Measurements from ENCODE around the gene ZCCHC10.
A peak's percentile ranks its signal among the peaks of the same experiment; 100 is the strongest.
"Not testable (repeated sequence)": the region's sequence is repeated elsewhere in the genome, so short reads cannot be mapped to it uniquely, and the experiment has no call there.

Gene ZCCHC10

GRCh38 chr5:133025804-133026663 lies at the start of gene ZCCHC10:
Gene ZCCHC10, minus strand, starts transcription at chr5:133026549. Its CDS starts 12 bp downstream, at chr5:133026537.
- DNase-seq (ENCODE audit: low read depth in 2 of 2): peak; percentile 84 to 85

GRCh38 chr5:133075572-133076536 lies 49.5 kb upstream of the ZCCHC10 start:
- DNase-seq (ENCODE audit: low read depth in 2 of 2): peak; percentile 36 to 43

- no peak for DNase-seq (ENCODE audit: low read depth in 2 of 2)
Observed at GRCh38 chr5:133072021-133072420, 45.7 kb upstream of the ZCCHC10 start.

GRCh38 chr5:133066045-133066444 lies 39.7 kb upstream of the ZCCHC10 start:
- no peak for DNase-seq (ENCODE audit: low read depth in 2 of 2)

GRCh38 chr5:133065471-133065870 lies 39.1 kb upstream of the ZCCHC10 start:
- DNase-seq (ENCODE audit: low read depth in 2 of 2): no peak

DNA sequence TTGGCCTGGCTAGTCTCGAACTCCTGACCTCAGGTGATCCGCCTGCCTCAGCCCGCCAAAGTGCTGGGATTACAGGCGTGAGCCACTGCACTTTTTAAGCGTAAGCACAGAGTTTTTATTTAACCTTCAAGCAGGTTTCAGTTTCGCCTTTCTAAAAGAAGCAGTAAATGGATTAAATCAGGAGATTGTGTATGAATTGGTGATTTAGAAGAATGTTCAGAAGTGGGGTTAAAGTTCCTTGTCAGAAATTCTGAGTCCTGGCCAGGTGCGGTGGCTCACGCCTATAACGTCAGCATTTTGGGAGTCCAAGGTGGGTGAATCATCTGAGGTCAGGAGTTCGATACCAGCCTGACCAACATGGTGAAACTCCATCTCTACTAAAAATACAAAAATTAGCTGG lies 37.6 kb upstream of the ZCCHC10 start:
- no peak for DNase-seq (ENCODE audit: low read depth in 2 of 2)

DNA sequence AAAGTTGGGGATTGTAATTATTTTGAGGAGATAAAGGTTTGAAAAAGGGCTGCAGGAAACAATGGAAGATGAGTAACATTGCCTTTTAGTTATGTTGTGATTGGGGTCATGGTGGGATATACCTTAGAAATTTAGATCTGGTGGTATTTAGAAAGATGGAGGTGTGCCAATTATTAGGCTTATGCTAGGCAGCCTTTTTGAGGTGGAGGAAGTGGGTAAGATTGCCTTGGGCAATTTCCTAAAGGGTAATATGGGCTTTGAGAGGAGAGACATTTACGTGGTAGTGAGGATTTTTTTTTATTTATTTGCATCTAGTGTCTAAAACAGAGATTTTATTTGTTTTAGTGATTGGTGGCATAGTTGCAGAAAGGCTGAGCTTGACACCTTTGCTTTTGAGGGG lies 35.9 kb upstream of the ZCCHC10 start:
- DNase-seq (ENCODE audit: low read depth in 2 of 2): no peak

DNA sequence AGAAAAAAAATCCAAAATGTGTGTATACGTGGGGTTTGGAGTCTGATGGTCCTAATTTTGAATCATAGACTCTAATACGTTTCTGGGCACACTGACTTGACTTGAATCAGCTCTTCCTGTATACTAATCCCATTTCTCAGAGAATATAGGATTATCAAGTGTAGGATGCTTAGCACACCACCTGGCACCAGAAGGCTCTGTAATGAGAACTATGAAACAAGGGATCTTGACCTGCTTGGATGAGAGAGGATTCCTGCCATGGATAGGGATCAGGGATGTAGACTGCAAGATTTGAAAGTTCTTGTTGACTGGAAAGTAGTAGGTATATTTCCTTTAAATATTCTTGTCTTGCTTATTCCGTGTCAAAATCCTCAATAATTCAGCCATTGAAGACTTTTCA lies 33.3 kb upstream of the ZCCHC10 start:
- DNase-seq (ENCODE audit: low read depth in 2 of 2): no peak

- no peak for DNase-seq (ENCODE audit: low read depth in 2 of 2)
Observed at GRCh38 chr5:133056891-133057290, 30.5 kb upstream of the ZCCHC10 start.

DNA sequence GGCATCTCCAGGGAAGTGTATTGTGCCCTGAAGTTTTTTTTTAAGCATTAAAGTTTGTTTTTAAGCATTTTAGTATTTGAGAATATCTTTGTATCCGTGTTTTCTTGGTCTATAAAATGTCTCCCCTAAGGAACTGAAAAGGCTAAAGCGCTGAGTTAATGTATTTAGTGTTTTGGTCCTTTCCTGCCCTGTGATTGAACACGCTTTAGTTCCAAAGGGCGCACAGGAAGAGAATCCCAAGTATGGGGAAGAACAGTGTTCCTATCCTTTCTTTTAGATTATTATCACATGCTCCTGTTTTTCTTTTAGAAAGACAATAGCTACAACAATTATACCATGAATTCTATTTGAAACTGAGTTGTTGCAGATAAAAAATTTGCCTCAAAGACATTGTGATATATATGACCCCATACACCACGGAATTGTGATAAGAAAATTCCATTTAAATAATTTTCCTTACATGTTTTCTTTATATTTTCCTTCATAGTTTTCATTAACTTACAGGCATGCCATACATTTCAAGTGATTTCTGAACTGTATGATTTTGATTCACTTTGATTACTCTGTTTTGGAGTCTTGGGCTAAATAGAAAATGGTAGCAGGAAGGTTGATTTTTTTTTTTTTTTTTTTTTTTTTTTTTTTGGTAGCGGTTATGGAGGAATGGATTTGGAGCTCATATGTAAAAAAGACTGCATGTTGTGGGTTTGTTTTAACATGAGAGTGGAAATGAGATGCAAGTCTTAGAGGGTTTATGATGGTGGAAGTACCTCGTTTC lies 28.5 kb upstream of the ZCCHC10 start:
- DNase-seq (ENCODE audit: low read depth in 2 of 2): no peak

DNA sequence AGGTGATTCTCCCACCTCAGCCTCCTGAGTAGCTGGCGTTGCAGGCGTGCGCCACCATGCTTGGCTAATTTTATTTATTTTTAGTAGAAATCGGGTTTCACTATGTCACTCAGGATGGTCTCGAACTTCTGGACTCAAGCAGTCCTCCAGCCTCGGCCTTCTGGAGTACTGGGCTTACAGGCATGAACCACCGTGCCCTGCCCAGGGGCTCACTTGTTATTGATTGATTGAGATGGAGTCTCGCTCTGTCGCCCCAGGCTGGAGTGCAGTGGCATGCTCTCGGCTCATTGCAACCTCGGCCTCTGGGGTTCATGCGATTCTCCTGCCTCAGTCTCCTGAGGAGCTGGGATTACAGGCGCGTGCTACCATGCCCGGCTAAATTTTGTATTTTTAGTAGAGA lies 27.1 kb upstream of the ZCCHC10 start:
- DNase-seq (ENCODE audit: low read depth in 2 of 2): no peak

DNA sequence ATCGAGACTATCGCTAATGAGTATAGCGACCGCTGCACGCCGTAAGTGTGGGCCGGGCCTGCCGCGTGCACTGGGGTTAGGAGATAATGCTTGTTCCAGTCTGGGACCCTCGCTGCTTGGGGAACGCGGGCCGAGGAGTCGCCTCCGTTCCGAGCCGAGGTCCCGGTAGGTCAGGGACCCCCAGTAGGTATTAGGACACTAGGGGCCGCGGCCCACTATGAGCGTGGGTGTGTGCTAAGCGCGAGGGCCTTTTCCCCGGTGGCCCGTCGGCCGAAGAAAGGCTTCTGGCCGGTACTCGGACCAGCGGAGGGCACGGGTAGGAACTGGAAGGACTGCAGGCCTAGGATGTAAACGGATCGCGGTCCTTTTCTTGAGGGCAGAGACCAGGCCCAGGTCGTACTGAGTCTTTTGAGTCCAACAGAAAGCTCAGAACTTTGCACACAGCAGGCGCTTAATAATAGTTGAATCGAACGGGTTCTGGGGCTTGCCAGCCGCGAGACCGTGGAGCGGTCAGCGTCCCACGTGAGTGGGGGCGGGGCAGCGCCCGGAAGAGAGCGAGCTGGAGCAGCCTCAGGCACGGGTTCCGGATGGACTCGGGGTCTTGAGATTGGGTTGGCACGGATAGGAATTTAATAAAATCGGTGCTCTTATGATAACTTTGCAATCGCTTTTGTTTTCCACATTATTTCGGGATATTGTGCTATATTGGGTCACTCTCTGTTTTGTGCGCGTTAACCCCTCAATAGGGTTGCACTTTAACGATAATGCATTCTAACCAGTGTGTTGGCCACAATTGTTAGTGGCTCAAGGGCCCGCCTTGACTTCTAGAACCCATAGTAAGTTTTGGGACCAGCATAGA lies 26.2 kb upstream of the ZCCHC10 start:
- DNase-seq (ENCODE audit: low read depth in 2 of 2): no peak

DNA sequence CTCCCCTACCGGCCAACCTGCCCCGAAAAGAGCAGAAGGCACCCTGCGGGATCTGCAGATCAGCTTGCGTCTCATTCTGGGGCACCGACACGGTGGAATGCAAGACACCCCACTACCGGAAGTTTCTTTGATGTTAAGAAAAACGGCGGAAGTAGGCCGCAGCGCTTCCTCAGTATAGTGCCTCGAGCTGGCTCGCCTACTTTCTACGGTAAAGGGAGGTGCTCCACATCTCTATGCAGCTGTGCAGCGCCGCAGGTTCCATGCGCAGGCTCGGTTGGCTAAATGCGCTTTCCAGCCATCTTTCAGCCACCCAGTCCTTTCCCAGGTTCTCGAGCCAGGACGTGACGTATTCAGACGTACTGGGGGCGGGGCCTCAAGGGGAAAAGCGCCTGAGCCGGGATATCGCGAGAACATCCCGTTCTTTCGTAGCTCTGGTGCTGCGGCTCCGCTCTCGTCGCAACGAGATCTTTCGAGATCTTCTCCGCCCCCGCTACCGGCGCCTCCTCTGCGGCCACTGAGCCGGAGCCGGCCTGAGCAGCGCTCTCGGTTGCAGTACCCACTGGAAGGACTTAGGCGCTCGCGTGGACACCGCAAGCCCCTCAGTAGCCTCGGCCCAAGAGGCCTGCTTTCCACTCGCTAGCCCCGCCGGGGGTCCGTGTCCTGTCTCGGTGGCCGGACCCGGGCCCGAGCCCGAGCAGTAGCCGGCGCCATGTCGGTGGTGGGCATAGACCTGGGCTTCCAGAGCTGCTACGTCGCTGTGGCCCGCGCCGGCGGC lies 25.4 kb upstream of the ZCCHC10 start, which contains the start of gene HSPA4:
Gene HSPA4, plus strand, starts transcription at position 472 of the 775 bp plus-strand sequence. Its CDS starts 238 bp downstream, at position 710.
- DNase-seq (ENCODE audit: low read depth in 2 of 2): peak; percentile 97 to 98

DNA sequence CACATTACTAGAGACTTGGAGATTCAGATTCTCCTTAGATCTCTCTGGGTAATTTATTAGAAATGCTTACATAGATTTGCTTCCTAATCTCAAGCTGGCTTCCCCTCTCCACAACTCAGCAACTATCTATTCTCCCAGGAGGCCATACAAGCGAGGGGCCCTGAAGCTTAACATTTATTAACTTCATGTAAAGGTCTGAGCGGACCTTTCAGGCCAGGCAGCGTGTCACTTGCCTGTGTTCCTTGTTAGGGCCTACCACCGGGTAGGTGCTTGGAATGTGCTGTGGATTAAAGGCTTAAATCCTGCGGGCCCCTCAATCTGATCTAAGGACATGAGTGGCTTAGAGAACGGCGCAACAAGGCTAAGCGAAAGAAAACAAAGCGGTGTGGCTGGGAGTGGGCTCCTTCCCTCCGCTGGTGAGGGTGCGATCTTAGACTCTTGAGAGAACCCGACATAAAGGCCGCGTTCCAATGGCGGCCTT lies 24.8 kb upstream of the ZCCHC10 start:
- DNase-seq (ENCODE audit: low read depth in 2 of 2): no peak

- DNase-seq (ENCODE audit: low read depth in 2 of 2): no peak
Observed at GRCh38 chr5:133050521-133050920, 24.2 kb upstream of the ZCCHC10 start.

DNA sequence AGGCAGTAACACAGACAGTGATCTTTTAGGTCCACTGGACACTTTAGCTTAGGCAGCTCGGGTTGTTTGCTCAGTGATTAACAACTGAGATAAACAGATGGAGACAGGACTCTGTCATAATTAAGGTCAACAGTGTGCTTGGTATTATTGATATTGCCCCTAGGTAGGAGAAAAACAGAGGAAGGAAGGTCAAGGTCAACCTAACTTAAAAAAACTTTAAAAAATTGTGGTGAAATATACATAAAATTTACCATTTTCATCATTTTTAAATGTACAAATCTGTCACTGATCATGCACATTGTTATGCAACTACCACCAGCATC lies 23.3 kb upstream of the ZCCHC10 start:
- DNase-seq (ENCODE audit: low read depth in 2 of 2): no peak

GRCh38 chr5:133048993-133049725 lies 22.8 kb upstream of the ZCCHC10 start:
- no peak for DNase-seq (ENCODE audit: low read depth in 2 of 2)

DNA sequence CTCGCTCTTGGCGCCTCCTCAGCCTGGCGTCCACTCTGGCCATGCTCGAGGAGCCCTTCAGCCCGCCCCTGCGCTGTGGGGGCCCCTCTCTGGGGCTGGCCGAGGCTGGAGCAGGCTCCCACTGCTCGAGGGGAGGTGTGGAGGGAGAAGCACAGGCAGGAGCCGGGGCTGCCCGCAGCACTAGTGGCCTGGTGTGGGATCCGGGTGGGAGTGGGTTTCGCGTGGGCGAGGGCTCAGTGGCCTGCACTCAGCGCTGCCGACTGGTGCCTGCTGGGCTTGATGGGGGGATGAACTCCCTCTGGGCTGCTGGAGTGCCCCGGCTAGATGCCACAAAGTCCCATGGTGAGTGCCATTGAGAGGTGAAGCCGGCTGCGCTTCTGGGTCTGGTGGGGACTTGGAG lies 21.1 kb upstream of the ZCCHC10 start:
- DNase-seq (ENCODE audit: low read depth in 2 of 2): no peak

DNA sequence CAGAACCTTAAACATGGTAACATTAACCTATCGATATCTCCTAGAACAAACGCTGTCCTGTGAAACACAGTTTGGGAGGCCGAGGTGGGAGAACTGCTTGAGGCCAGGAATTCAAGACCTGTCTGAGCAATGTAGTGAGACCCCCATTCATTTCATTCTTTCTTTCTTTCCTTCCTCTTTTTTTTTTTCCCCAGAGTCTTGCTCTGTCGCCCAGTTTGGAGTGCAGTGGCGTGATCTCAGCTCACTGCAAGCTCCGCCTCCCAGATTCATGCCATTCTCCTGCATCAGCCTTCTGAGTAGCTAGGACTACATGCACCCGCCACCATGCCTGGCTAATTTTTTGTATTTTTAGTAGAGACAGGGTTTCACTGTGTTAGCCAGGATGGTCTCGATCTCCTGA lies 20.2 kb upstream of the ZCCHC10 start:
- DNase-seq (ENCODE audit: low read depth in 2 of 2): not testable (repeated sequence)

Data from fibroblast of skin of left quadriceps (primary cell).